NT2/D1 (cell line): Measurements from ENCODE around the gene PPP5C.

Experiments
- YY1 ChIP-seq: IDR thresholded peaks from 2 replicates; pipeline ENCODE4 v1.6.1; 2011; ENCODE audit not compliant: insufficient read length, insufficient read depth
- ZNF274 ChIP-seq: IDR thresholded peaks from 2 replicates; pipeline ENCODE4 v1.6.1; 2011; ENCODE audit warnings: mild to moderate bottlenecking, low read depth, low read length

GRCh38 chr19:46356149-46357055, 9.5 kb downstream of the PPP5C start:
- no peak for TF ChIP-seq ZNF274
- TF ChIP-seq YY1, result no peak
